ENCODE data around the gene ARHGAP29.
"Not testable (repeated sequence)": the region's sequence is repeated elsewhere in the genome, so short reads cannot be mapped to it uniquely, and the experiment has no call there.

Gene ARHGAP29

DNA sequence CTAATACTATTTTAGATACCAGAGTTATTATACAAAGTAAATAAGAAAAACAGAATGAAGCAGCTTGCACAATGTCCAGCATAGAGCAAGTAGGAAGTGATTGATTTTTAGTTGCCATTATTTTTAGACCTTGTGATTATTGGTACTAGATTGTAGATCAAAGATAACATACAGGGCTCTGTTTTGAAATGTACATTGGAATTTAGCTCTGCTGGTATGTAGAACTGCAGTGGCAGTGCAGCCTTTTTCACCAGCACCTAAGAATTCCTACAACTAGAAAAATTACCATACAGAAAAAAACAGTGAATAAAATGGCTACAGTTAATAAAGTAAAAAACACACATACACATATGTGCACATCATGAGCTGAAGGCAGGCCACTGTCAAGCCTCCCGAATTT is 84.3 kb downstream of the ARHGAP29 start:
- no peaks in the 10 kb centered on the region for H3K36me3 ChIP-seq (replicated peaks; ENCODE audit: insufficient read depth, low read length)
- no peaks in the 10 kb centered on the region for H3K4me1 ChIP-seq (ENCODE audit: low read length)
- H3K27me3 ChIP-seq (replicated peaks; ENCODE audit: insufficient read depth, low read length) = no peaks in the 10 kb centered on the region
- H3K79me2 ChIP-seq (ENCODE audit: low read length) = no peaks in the 10 kb centered on the region
- no peak overlapping the region for H3K27ac ChIP-seq (ENCODE audit: low read length)
- H3K4me3 ChIP-seq (ENCODE audit: low read length) = no peak overlapping the region
- no peaks in the 10 kb centered on the region for H3F3A ChIP-seq (ENCODE audit: insufficient read depth, low read length)
- no peak for DNase-seq
- H3K4me2 ChIP-seq (ENCODE audit: low read depth, low read length) = no peak overlapping the region
- no peak overlapping the region for H3K9ac ChIP-seq (ENCODE audit: low read length)
- H3K9me2 ChIP-seq (replicated peaks; ENCODE audit: insufficient read depth, low read length) = no peaks in the 10 kb centered on the region
- no peak overlapping the region for H2AFZ ChIP-seq (ENCODE audit: low read length)
- no peaks in the 10 kb centered on the region for H4K20me1 ChIP-seq (ENCODE audit: insufficient read depth, low read length)
- TF ChIP-seq EZH2phosphoT487 (IDR thresholded peaks at IDR 0.05; ENCODE audit: low read length) = no peak
- TF ChIP-seq, protein P1, sequence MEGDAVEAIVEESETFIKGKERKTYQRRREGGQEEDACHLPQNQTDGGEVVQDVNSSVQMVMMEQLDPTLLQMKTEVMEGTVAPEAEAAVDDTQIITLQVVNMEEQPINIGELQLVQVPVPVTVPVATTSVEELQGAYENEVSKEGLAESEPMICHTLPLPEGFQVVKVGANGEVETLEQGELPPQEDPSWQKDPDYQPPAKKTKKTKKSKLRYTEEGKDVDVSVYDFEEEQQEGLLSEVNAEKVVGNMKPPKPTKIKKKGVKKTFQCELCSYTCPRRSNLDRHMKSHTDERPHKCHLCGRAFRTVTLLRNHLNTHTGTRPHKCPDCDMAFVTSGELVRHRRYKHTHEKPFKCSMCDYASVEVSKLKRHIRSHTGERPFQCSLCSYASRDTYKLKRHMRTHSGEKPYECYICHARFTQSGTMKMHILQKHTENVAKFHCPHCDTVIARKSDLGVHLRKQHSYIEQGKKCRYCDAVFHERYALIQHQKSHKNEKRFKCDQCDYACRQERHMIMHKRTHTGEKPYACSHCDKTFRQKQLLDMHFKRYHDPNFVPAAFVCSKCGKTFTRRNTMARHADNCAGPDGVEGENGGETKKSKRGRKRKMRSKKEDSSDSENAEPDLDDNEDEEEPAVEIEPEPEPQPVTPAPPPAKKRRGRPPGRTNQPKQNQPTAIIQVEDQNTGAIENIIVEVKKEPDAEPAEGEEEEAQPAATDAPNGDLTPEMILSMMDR (IDR thresholded peaks at IDR 0.05; ENCODE audit: low read length) = no peak
- no peak for TF ChIP-seq EZH2 (optimal IDR thresholded peaks at IDR 0.05; ENCODE audit: low read depth, low read length)
- H3K9me3 ChIP-seq (replicated peaks; ENCODE audit: insufficient read depth, low read length) = no peaks in the 10 kb centered on the region

DNA sequence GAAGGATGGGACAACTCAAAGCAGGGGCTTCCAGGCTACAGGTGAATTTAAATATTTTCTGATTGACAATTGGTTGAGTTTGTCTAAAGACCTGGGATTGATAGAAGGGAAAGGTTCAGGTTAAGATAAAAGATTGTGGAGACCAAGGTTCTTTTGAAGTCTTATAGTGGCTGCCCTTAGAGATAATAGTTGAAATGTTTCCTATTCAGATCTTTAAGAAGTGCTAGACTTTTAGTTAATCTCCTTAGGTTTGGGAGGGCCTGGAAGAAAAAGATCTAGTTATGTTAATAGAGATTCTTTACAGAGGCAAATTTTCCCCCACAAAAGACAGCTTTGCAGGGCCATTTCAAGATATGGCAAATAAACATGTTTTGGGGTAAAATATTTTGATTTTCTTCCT is 88.2 kb downstream of the ARHGAP29 start:
- H4K20me1 ChIP-seq (ENCODE audit: insufficient read depth, low read length); H3K9ac ChIP-seq (ENCODE audit: low read length); H3K27ac ChIP-seq (ENCODE audit: low read length); H3K4me1 ChIP-seq (ENCODE audit: low read length); H3K9me2 ChIP-seq (replicated peaks; ENCODE audit: insufficient read depth, low read length); H3K9me3 ChIP-seq (replicated peaks; ENCODE audit: insufficient read depth, low read length); H3K4me3 ChIP-seq (ENCODE audit: low read length); H3K4me2 ChIP-seq (ENCODE audit: low read depth, low read length); DNase-seq; H3K36me3 ChIP-seq (replicated peaks; ENCODE audit: insufficient read depth, low read length); H3F3A ChIP-seq (ENCODE audit: insufficient read depth, low read length); H3K27me3 ChIP-seq (replicated peaks; ENCODE audit: insufficient read depth, low read length); H3K79me2 ChIP-seq (ENCODE audit: low read length); H2AFZ ChIP-seq (ENCODE audit: low read length): not testable (repeated sequence)

DNA sequence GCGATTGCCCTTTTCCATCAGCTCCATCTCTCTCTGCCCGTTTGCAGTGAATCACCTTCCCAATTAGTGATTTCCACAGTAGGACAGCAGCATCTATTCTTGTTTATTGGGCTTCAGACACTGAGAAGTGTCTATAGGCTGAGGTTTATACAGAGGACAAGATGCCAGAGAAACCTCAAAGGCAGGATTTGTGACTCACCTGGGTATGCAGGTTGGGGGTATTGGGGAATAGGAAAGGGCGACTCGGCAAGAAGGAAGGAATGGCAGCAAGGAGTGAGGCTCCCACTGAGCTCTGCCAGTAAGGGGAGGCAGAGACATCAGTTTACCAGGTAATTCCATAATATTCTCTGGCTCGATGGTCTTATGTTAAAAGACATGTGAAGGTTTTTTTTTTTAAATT is 91.1 kb downstream of the ARHGAP29 start:
- H3K79me2 ChIP-seq (ENCODE audit: low read length) = no peaks in the 10 kb centered on the region
- H3K4me1 ChIP-seq (ENCODE audit: low read length) = no peaks in the 10 kb centered on the region
- H2AFZ ChIP-seq (ENCODE audit: low read length) = no peak overlapping the region

DNA sequence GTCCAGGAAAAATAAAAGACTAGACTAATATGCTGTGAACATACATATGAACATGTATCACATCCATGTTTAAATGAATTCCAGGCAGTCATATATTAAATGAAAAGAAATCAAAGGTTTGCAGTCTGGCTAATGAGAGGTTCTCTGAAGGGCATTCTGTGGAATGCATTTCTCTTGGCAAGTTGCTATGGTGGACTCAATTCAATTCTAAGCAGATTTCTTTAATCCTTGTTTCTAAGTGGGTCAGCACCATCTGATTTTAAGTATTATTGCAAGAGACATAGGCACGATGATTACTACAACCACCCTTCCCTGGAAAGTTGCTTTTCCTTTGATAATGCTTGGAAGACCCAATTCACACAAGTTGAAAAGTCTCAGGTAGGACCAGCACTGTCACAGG is 92.5 kb downstream of the ARHGAP29 start:
- Histone ChIP-seq H3K9me3 (replicated peaks; ENCODE audit: insufficient read depth, low read length) (no peaks in the 10 kb centered on the region), H3K4me3 (ENCODE audit: low read length) (no peak overlapping the region), H3K36me3 (replicated peaks; ENCODE audit: insufficient read depth, low read length) (no peaks in the 10 kb centered on the region), H4K20me1 (ENCODE audit: insufficient read depth, low read length) (no peaks in the 10 kb centered on the region), H3K27ac (ENCODE audit: low read length) (no peak overlapping the region), H3K9ac (ENCODE audit: low read length) (no peak overlapping the region), H3K4me1 (ENCODE audit: low read length) (no peaks in the 10 kb centered on the region), H2AFZ (ENCODE audit: low read length) (no peak overlapping the region), H3K4me2 (ENCODE audit: low read depth, low read length) (no peak overlapping the region), H3K79me2 (ENCODE audit: low read length) (no peaks in the 10 kb centered on the region), H3F3A (ENCODE audit: insufficient read depth, low read length) (no peaks in the 10 kb centered on the region), H3K9me2 (replicated peaks; ENCODE audit: insufficient read depth, low read length) (no peaks in the 10 kb centered on the region), H3K27me3 (replicated peaks; ENCODE audit: insufficient read depth, low read length) (no peaks in the 10 kb centered on the region)
- TF ChIP-seq EZH2 (optimal IDR thresholded peaks at IDR 0.05; ENCODE audit: low read depth, low read length) (no peak), EZH2phosphoT487 (IDR thresholded peaks at IDR 0.05; ENCODE audit: low read length) (no peak)
- TF ChIP-seq, protein P1 (IDR thresholded peaks at IDR 0.05; ENCODE audit: low read length) = no peak
- DNase-seq = no peak

More for the DNA sequence above, 91.1 kb downstream of the ARHGAP29 start:
- H3K9me3 ChIP-seq (replicated peaks; ENCODE audit: insufficient read depth, low read length) = no peaks in the 10 kb centered on the region
- no peak for DNase-seq
- TF ChIP-seq EZH2 (optimal IDR thresholded peaks at IDR 0.05; ENCODE audit: low read depth, low read length) (no peak), EZH2phosphoT487 (IDR thresholded peaks at IDR 0.05; ENCODE audit: low read length) (no peak)
- TF ChIP-seq, protein P1 (IDR thresholded peaks at IDR 0.05; ENCODE audit: low read length) = no peak
- H3K27ac ChIP-seq (ENCODE audit: low read length) = no peak overlapping the region
- no peaks in the 10 kb centered on the region for H4K20me1 ChIP-seq (ENCODE audit: insufficient read depth, low read length)
- H3K36me3 ChIP-seq (replicated peaks; ENCODE audit: insufficient read depth, low read length) = no peaks in the 10 kb centered on the region
- H3K9ac ChIP-seq (ENCODE audit: low read length) = no peak overlapping the region
- H3K4me3 ChIP-seq (ENCODE audit: low read length) = no peak overlapping the region
- H3F3A ChIP-seq (ENCODE audit: insufficient read depth, low read length) = no peaks in the 10 kb centered on the region
- H3K4me2 ChIP-seq (ENCODE audit: low read depth, low read length) = no peak overlapping the region
- no peaks in the 10 kb centered on the region for H3K27me3 ChIP-seq (replicated peaks; ENCODE audit: insufficient read depth, low read length)
- H3K9me2 ChIP-seq (replicated peaks; ENCODE audit: insufficient read depth, low read length) = no peaks in the 10 kb centered on the region

All from MM.1S (cell line).